GM12873 (cell line): ENCODE measurements around the gene CDK10.

ENCODE experiments used
- CTCF ChIP-seq: IDR thresholded peaks from 2 replicates; pipeline ENCODE4 v1.5.1; 2012; ENCODE audit warnings: low read depth, mild to moderate bottlenecking, moderate library complexity, low read length, control low read depth; ENCODE audit not compliant: insufficient read depth; ENCODE audit errors: missing control alignments

The CDK10 gene

GRCh38 chr16:89732918-89733242, 46.4 kb downstream of the CDK10 start:
- no peak for TF ChIP-seq CTCF

GRCh38 chr16:89733322-89733721, 46.8 kb downstream of the CDK10 start:
- no peak for TF ChIP-seq CTCF

- no peak for TF ChIP-seq CTCF
These were observed 47.3 kb downstream of the CDK10 start for GRCh38 chr16:89733792-89734191.

- TF ChIP-seq CTCF, result no peak
These were observed 50.1 kb downstream of the CDK10 start for GRCh38 chr16:89736554-89736953.

- TF ChIP-seq CTCF, result no peak
These were observed 51.0 kb downstream of the CDK10 start for GRCh38 chr16:89737341-89738071.

- no peak for TF ChIP-seq CTCF
These were observed 51.5 kb downstream of the CDK10 start for GRCh38 chr16:89738072-89738377.

GRCh38 chr16:89738538-89739317, 52.2 kb downstream of the CDK10 start:
- no peak for TF ChIP-seq CTCF
